ENCODE data around the gene DENND2A.
"Not testable (repeated sequence)": the region's sequence is repeated elsewhere in the genome, so short reads cannot be mapped to it uniquely, and the experiment has no call there.

The DENND2A gene

DNA sequence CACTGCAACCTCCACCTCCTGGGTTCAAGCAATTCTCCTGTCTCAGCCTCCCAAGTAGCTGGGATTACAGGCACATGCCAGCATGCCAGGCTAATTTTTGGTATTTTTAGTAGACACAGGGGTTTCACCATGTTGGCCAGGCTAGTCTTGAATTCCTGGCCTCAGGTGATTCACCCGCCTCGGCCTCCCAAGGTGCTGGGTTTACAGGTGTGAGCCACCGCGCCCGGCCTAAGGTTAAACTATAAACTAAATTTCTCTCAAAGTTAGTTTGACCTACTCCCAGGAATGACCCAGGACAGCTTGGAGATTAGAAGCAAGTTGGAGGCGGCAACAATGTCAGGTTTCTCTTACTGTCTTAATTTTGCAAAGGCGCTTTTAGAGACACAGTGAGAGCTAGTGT, 142.8 kb downstream of the DENND2A start:
- not testable (repeated sequence) for H3K4me1 ChIP-seq (ENCODE audit: control insufficient read depth, insufficient read depth, low read length, unreplicated experiment); H3K36me3 ChIP-seq (ENCODE audit: insufficient read depth, low read length); H3K79me2 ChIP-seq (ENCODE audit: control insufficient read depth, insufficient read depth, low read length, unreplicated experiment); H3K27ac ChIP-seq (ENCODE audit: low read depth, low read length); H2AFZ ChIP-seq (ENCODE audit: low read length, unreplicated experiment); H3K27me3 ChIP-seq (ENCODE audit: insufficient read depth, low read length); H3K4me3 ChIP-seq (ENCODE audit: low read depth, low read length)

DNA sequence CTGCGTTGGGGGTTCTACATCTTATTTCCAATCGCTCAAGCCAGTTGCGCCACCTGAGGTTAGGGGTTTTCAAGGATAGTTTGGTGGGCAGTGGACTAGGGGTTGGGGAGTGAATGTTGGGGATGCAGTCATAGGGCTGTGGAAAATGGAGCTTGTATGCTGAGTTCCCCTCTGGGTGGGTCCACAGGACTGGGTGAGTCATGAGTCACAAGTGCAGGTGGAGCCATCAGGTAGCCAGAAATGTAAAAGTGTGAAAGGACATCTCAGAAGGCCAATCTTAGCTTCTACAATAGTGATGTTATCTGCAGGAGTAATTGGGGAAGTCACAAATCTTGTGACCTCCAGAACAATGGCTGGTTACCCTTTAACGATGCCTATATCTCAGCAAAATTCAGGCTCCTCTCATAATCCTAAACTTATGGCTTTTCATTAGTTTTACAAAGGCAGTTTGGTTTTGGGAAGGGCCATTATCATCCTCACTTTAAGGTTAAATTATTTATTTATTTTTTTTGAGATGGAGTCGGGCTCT, 143.3 kb downstream of the DENND2A start:
- H3K27ac ChIP-seq (ENCODE audit: low read depth, low read length), result no peak overlapping the region
- H3K36me3 ChIP-seq (ENCODE audit: insufficient read depth, low read length), result no peaks in the 10 kb centered on the region
- no peak overlapping the region for H2AFZ ChIP-seq (ENCODE audit: low read length, unreplicated experiment)
- H3K27me3 ChIP-seq (ENCODE audit: insufficient read depth, low read length), result no peaks in the 10 kb centered on the region
- H3K4me1 ChIP-seq (ENCODE audit: control insufficient read depth, insufficient read depth, low read length, unreplicated experiment), result no peaks in the 10 kb centered on the region
- no peak overlapping the region for H3K4me3 ChIP-seq (ENCODE audit: low read depth, low read length)
- H3K79me2 ChIP-seq (ENCODE audit: control insufficient read depth, insufficient read depth, low read length, unreplicated experiment), result no peaks in the 10 kb centered on the region

- no peaks in the 10 kb centered on the region for H3K4me1 ChIP-seq (ENCODE audit: control insufficient read depth, insufficient read depth, low read length, unreplicated experiment)
- no peak overlapping the region for H3K27ac ChIP-seq (ENCODE audit: low read depth, low read length)
- H2AFZ ChIP-seq (ENCODE audit: low read length, unreplicated experiment), result no peak overlapping the region
- no peak overlapping the region for H3K4me3 ChIP-seq (ENCODE audit: low read depth, low read length)
- H3K27me3 ChIP-seq (ENCODE audit: insufficient read depth, low read length), result no peaks in the 10 kb centered on the region
- no peaks in the 10 kb centered on the region for H3K36me3 ChIP-seq (ENCODE audit: insufficient read depth, low read length)
- no peaks in the 10 kb centered on the region for H3K79me2 ChIP-seq (ENCODE audit: control insufficient read depth, insufficient read depth, low read length, unreplicated experiment)
Observed at GRCh38 chr7:140495514-140496097, 145.0 kb downstream of the DENND2A start.

GRCh38 chr7:140494867-140495266, 145.7 kb downstream of the DENND2A start:
- no peaks in the 10 kb centered on the region for H3K27me3 ChIP-seq (ENCODE audit: insufficient read depth, low read length)
- H3K4me3 ChIP-seq (ENCODE audit: low read depth, low read length), result no peak overlapping the region
- H3K36me3 ChIP-seq (ENCODE audit: insufficient read depth, low read length), result no peaks in the 10 kb centered on the region
- H3K27ac ChIP-seq (ENCODE audit: low read depth, low read length), result no peak overlapping the region
- H3K4me1 ChIP-seq (ENCODE audit: control insufficient read depth, insufficient read depth, low read length, unreplicated experiment), result no peaks in the 10 kb centered on the region
- H3K79me2 ChIP-seq (ENCODE audit: control insufficient read depth, insufficient read depth, low read length, unreplicated experiment), result no peaks in the 10 kb centered on the region
- no peak overlapping the region for H2AFZ ChIP-seq (ENCODE audit: low read length, unreplicated experiment)

DNA sequence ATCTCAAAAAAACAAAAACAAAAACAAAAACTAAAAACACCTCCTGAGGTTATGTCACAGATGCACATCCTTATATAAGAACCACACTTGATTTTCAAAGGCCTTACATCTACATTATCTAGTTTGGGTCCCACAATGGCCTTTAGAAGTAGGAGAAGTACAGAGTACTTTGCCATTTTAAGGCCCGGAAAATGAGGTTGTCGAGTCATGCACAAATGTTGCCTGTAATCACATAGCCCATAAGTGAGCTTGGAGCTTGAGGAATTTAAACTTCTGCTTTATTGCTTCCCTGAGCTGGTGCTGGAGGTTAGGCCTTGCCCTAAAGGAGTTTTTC, 151.6 kb downstream of the DENND2A start:
- Histone ChIP-seq H3K4me3 (ENCODE audit: low read depth, low read length) (no peak overlapping the region), H3K4me1 (ENCODE audit: control insufficient read depth, insufficient read depth, low read length, unreplicated experiment) (peaks cover 10% of the 10 kb centered on the region), H3K79me2 (ENCODE audit: control insufficient read depth, insufficient read depth, low read length, unreplicated experiment) (no peaks in the 10 kb centered on the region), H3K27ac (ENCODE audit: low read depth, low read length) (no peak overlapping the region), H3K27me3 (ENCODE audit: insufficient read depth, low read length) (no peaks in the 10 kb centered on the region), H3K36me3 (ENCODE audit: insufficient read depth, low read length) (no peaks in the 10 kb centered on the region), H2AFZ (ENCODE audit: low read length, unreplicated experiment) (no peak overlapping the region)

GRCh38 chr7:140485500-140486265, 154.9 kb downstream of the DENND2A start:
- Histone ChIP-seq H2AFZ (ENCODE audit: low read length, unreplicated experiment) (peak overlapping the region; percentile 7), H3K27ac (ENCODE audit: low read depth, low read length) (no peak overlapping the region), H3K4me1 (ENCODE audit: control insufficient read depth, insufficient read depth, low read length, unreplicated experiment) (peaks cover 10% of the 10 kb centered on the region), H3K79me2 (ENCODE audit: control insufficient read depth, insufficient read depth, low read length, unreplicated experiment) (no peaks in the 10 kb centered on the region), H3K27me3 (ENCODE audit: insufficient read depth, low read length) (no peaks in the 10 kb centered on the region), H3K4me3 (ENCODE audit: low read depth, low read length) (no peak overlapping the region), H3K36me3 (ENCODE audit: insufficient read depth, low read length) (no peaks in the 10 kb centered on the region)

DNA sequence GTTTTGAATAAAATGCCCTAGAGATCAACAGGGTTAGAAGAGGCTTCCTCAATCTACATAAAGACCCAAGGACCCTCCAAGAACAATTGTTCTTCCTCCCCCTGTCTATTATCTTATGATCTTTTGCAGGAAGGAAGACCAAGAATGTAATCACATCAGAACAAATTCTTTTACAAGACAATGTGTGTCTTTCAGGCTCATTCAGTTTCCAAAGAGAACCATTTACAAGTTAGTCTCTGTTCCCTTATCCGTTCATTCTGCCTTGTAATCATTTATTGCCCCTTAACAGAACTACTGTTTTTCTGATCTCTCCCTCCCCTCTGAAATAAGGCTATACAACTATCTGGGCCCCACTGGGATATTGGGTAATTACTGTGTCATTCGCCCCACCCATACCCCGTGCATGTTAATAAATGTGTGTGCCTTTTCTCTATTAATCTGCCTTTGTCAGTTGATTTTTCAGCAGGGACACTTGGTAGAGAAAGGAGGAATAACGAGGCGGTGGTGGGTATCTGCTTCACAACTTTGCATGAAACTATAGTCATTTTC, 155.6 kb downstream of the DENND2A start:
- Histone ChIP-seq H2AFZ (ENCODE audit: low read length, unreplicated experiment) (peak overlapping the region; percentile 7), H3K27ac (ENCODE audit: low read depth, low read length) (no peak overlapping the region), H3K79me2 (ENCODE audit: control insufficient read depth, insufficient read depth, low read length, unreplicated experiment) (no peaks in the 10 kb centered on the region), H3K4me3 (ENCODE audit: low read depth, low read length) (no peak overlapping the region), H3K27me3 (ENCODE audit: insufficient read depth, low read length) (no peaks in the 10 kb centered on the region), H3K36me3 (ENCODE audit: insufficient read depth, low read length) (no peaks in the 10 kb centered on the region), H3K4me1 (ENCODE audit: control insufficient read depth, insufficient read depth, low read length, unreplicated experiment) (peaks cover 10% of the 10 kb centered on the region)

GRCh38 chr7:140484479-140484878, 156.1 kb downstream of the DENND2A start:
- H3K36me3 ChIP-seq (ENCODE audit: insufficient read depth, low read length), result no peaks in the 10 kb centered on the region
- no peaks in the 10 kb centered on the region for H3K79me2 ChIP-seq (ENCODE audit: control insufficient read depth, insufficient read depth, low read length, unreplicated experiment)
- H2AFZ ChIP-seq (ENCODE audit: low read length, unreplicated experiment), result no peak overlapping the region
- peaks cover 10% of the 10 kb centered on the region for H3K4me1 ChIP-seq (ENCODE audit: control insufficient read depth, insufficient read depth, low read length, unreplicated experiment)
- no peaks in the 10 kb centered on the region for H3K27me3 ChIP-seq (ENCODE audit: insufficient read depth, low read length)
- H3K27ac ChIP-seq (ENCODE audit: low read depth, low read length), result no peak overlapping the region
- H3K4me3 ChIP-seq (ENCODE audit: low read depth, low read length), result no peak overlapping the region

GRCh38 chr7:140479739-140480084, 160.9 kb downstream of the DENND2A start:
- H2AFZ ChIP-seq (ENCODE audit: low read length, unreplicated experiment), result peak overlapping the region; percentile 89
- peak overlapping the region; percentile 84 for H3K4me3 ChIP-seq (ENCODE audit: low read depth, low read length)
- peaks cover 8% of the 10 kb centered on the region for H3K4me1 ChIP-seq (ENCODE audit: control insufficient read depth, insufficient read depth, low read length, unreplicated experiment)
- H3K79me2 ChIP-seq (ENCODE audit: control insufficient read depth, insufficient read depth, low read length, unreplicated experiment), result peaks cover 42% of the 10 kb centered on the region
- no peaks in the 10 kb centered on the region for H3K27me3 ChIP-seq (ENCODE audit: insufficient read depth, low read length)
- H3K36me3 ChIP-seq (ENCODE audit: insufficient read depth, low read length), result no peaks in the 10 kb centered on the region
- no peak overlapping the region for H3K27ac ChIP-seq (ENCODE audit: low read depth, low read length)

DNA sequence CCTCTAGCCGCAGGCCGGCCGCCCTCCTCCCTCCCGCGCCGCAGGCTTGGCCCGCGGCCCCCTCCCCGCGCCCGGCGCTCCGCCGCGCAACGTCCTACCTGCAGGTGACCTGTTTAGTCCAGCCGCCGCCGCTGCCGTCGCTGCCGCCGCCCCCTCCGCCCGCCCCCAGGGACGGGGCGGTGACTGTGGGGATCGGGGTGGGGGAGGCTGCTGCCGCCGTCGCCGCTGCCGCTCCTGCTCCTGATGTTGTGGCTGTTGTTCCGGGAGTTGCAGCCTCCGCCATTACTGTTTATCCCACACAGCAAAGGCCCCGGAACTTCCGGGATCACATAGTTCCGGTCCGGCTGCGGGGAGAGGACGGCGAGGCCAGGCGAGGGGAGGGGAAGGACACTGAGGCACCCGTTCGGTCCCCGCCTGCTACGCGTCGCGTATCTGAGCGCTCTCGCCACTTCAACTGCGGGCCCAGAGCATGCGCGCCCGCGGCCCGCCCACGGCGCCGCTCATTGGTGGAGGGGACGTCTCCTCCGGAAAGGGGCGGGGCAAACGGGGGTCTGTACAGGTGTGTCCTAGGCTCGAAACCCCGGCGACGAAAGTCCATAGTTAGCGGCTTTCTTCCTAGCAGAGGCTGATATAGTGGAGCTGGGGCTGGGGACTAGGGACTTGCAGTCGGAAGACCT, 161.4 kb downstream of the DENND2A start, which contains the start of gene MKRN1:
MKRN1 (minus strand) TSS at position 444 of the 677 bp plus-strand sequence; CDS start at position 283, 161 bp downstream.
- Histone ChIP-seq H3K4me3 (ENCODE audit: low read depth, low read length) (peak within 1 kb of the TSS; percentile 84), H3K79me2 (ENCODE audit: control insufficient read depth, insufficient read depth, low read length, unreplicated experiment) (peaks cover 46% of the 10 kb centered on the region), H3K27me3 (ENCODE audit: insufficient read depth, low read length) (no peaks in the 10 kb centered on the region), H2AFZ (ENCODE audit: low read length, unreplicated experiment) (peak within 1 kb of the TSS; percentile 89), H3K4me1 (ENCODE audit: control insufficient read depth, insufficient read depth, low read length, unreplicated experiment) (peaks cover 8% of the 10 kb centered on the region), H3K27ac (ENCODE audit: low read depth, low read length) (peak within 1 kb of the TSS; percentile 35), H3K36me3 (ENCODE audit: insufficient read depth, low read length) (no peaks in the 10 kb centered on the region)
